Activated T-cell treated with anti-CD3 and anti-CD28 coated beads, Interleukin-2, amount 50 U/mL, for 4 hours (primary cell): ENCODE data around the gene BCAS1. TPM values are rescaled to one million over a fixed set of nuclear protein-coding genes. Genes with fewer than 3 reads are reported as not detected.

Source experiments
- ATAC-seq, 2 donors: fragments of 200-7000 bp; cut with Tn5 transposase; one replicate each; pipeline ENCODE4 v1.10.0; 2021
- DNase-seq: peaks from one replicate; pipeline ENCODE4 v3.0.0-alpha.2; 2020
- H3K27me3 Mint-ChIP-seq: one replicate; pipeline ENCODE4 v1.8.0; 2021; ENCODE audit warnings: low read depth, mixed read lengths
- H3K36me3 Mint-ChIP-seq: one replicate; pipeline ENCODE4 v1.8.0; 2022; ENCODE audit warnings: mixed read lengths; ENCODE audit not compliant: insufficient read depth
- H3K4me1 Mint-ChIP-seq: one replicate; pipeline ENCODE4 v1.8.0; 2021; ENCODE audit warnings: low read depth, mixed read lengths
- H3K4me3 Mint-ChIP-seq: one replicate; pipeline ENCODE4 v1.8.0; 2021; ENCODE audit warnings: mild to moderate bottlenecking, moderate library complexity, mixed read lengths
- H3K9me3 Mint-ChIP-seq: one replicate; pipeline ENCODE4 v1.8.0; 2021; ENCODE audit warnings: mixed read lengths
- total RNA-seq, 3 donors: library from RNA; stranded (reverse); gene quantifications; one replicate each; pipeline ENCODE4 v1.2.1, GENCODE V29; 2021

BCAS1 gene
- total RNA-seq, 3 donors from 2014 or later = 0.40 TPM; not detected in 2

DNA sequence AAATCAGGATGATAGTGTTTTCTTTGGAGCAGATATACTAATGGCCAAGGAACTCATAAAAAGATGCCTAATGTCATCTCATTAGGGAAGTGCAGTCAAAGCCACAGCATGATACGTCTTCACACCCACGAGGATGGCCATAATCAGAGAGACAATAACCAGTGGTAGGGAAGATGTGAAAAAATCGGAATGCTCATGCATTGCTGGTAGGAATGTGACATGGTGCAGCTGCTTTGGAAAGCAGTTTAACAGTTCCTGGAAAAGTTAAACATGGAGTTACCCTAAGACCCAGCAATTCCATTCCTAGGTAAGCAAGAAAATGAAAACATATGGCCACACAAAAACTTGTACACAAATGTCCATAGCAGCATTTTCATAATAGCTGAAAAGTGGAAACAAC is 29.9 kb downstream of the BCAS1 start:
- Mint-ChIP-seq H3K27me3 (peaks cover 19% of the 10 kb centered on the region), H3K4me3 (no peak overlapping the region), H3K9me3 (no peaks in the 10 kb centered on the region), H3K36me3 (no peaks in the 10 kb centered on the region), H3K4me1 (no peaks in the 10 kb centered on the region)
- ATAC-seq = no peak
- DNase-seq = no peak

DNA sequence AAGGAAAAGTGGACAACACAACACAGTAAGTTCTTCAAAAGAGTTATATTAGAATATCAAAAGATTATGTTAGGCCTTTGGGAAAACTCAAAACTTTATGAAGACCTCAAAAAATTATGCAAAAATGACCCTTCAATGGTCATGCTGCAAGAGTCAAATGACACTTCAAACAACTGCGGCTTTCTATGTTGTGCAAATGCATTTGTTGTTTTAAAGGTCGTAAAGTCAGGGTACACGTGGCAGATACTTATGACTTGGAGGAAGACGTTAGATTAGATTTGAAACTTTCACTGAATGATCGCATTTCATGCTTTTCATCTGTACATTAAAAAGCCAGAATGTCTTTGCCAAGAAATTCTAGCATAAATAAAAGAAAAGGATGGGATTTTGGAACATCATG is 31.4 kb downstream of the BCAS1 start:
- Mint-ChIP-seq H3K27me3 (peaks cover 24% of the 10 kb centered on the region), H3K4me1 (no peaks in the 10 kb centered on the region), H3K4me3 (no peak overlapping the region), H3K9me3 (no peaks in the 10 kb centered on the region), H3K36me3 (no peaks in the 10 kb centered on the region)
- no peak for DNase-seq
- no peak for ATAC-seq

DNA sequence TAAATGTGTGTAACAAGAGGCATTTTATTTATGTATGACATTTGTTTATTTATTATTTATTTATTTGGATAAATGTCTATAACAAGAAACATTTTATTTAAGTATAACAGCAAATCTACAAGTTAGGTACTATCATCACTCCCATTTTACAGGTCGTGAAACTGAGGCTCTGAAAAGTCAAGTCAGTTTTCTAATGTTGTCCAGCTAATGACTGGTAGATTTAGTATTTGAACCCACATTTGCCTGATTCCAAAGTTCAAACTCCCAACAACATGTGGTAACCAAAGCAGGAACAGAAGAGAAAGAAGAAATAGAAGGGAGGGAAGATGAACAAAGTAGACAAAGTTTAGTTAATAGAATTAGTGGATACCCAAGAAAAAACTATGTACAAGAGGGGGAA is 32.9 kb downstream of the BCAS1 start:
- Mint-ChIP-seq H3K4me1 (no peaks in the 10 kb centered on the region), H3K9me3 (peaks cover 6% of the 10 kb centered on the region), H3K4me3 (no peak overlapping the region), H3K27me3 (peaks cover 33% of the 10 kb centered on the region), H3K36me3 (no peaks in the 10 kb centered on the region)
- ATAC-seq (no peak), DNase-seq (no peak)

DNA sequence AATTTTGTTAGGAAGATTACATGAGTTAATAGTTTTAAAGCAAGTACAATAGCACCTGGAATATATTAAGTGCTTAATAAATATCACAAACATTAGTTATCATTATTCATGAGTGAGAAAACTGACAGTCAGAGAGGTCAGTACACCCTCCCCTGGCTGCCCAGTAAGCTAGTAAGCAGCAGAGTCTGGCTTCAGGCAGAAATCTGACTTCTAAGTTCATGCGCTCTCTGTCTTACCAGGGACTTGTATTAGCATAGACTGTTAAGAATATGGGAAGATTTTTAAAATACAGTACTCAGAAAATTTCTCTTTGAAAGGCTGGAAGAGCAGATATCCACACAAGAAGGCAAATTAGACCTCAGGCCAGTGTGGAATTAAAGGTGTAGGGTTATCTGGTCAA is 40.8 kb downstream of the BCAS1 start:
- Mint-ChIP-seq H3K4me3 (no peak overlapping the region), H3K4me1 (no peaks in the 10 kb centered on the region), H3K9me3 (peaks cover 16% of the 10 kb centered on the region), H3K27me3 (peaks cover 34% of the 10 kb centered on the region), H3K36me3 (no peaks in the 10 kb centered on the region)
- DNase-seq = no peak
- ATAC-seq = no peak

DNA sequence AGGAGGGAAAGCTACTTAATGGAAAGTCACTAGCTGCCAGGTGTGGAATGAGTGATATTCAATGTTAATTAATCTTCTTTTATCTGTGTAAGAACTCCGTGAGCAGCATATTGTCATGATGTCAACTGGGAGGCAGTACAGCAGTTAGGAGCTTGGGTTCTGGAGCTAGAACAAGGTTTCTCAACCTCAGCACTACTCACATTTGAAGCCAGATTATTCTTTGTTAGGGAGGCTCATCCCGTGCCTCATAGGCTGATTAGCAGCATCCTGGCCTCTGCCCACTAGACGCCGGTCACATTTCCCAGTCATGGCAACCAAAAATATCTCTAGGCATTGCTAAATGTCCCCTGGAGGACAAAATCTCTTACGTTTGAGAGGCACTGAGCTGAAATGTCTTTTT is 41.2 kb downstream of the BCAS1 start:
- no peaks in the 10 kb centered on the region for H3K4me1 Mint-ChIP-seq
- peaks cover 32% of the 10 kb centered on the region for H3K27me3 Mint-ChIP-seq
- no peak overlapping the region for H3K4me3 Mint-ChIP-seq
- ATAC-seq (no peak), DNase-seq (no peak)
- H3K9me3 Mint-ChIP-seq = peaks cover 16% of the 10 kb centered on the region
- no peaks in the 10 kb centered on the region for H3K36me3 Mint-ChIP-seq

DNA sequence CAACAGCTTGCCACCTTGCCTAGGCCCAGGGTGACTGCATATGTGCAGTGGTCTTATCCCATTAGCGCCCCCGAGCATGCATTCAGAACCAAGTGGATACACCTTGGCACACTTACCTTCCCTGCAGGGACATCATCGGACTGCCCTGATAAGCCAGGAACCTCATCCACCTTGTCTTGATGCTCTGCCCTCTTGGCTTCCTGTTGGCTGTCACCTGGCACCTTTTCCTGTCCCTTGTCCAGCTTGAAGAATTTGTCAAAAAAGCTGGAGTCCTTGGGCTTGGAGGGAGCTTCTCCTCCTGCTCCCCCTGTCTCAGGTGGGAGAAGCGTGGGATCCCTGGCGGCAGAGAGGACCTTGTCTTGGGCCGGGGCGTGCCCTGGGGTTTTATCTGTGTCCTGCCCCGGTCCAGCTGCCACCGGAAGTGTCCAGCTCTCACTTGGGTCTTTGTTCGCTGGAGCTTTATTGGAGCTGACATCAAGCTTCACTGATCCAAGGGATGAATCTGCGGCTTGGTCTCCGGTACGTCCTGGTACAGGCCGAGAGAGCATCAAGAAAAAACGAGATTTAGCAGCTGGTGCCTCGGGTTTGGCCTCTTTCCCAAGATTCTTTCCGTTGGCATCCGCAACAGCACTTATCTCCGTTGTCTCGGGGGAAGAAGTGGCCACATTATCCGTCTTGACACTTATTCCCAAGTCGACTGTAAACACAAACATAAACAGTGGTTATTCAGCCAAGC is 42.0 kb downstream of the BCAS1 start:
- DNase-seq (no peak), ATAC-seq (no peak)
- H3K27me3 Mint-ChIP-seq = peaks cover 27% of the 10 kb centered on the region
- no peaks in the 10 kb centered on the region for H3K36me3 Mint-ChIP-seq
- H3K4me1 Mint-ChIP-seq = no peaks in the 10 kb centered on the region
- peaks cover 16% of the 10 kb centered on the region for H3K9me3 Mint-ChIP-seq
- no peak overlapping the region for H3K4me3 Mint-ChIP-seq

DNA sequence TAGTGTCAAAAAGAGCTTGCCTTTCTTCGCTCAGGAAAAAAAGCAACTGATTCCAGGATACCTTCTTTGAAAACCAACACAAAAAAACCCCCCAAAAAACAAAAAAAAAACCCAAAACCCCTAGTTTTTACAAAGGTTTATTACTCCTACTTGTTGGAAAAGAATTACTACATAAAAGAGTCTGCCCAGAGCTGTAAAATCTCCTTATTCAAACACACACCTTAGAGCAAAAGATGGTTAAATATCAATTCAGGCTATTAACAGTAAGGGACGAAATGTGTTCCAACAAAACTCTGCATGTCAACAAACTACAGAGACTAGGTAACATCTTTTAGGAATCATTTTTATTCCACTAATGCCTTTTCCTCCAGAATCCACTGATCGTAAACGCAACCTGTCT is 42.7 kb downstream of the BCAS1 start:
- Mint-ChIP-seq H3K9me3 (peaks cover 12% of the 10 kb centered on the region), H3K4me1 (no peaks in the 10 kb centered on the region), H3K4me3 (no peak overlapping the region), H3K27me3 (peaks cover 22% of the 10 kb centered on the region), H3K36me3 (no peaks in the 10 kb centered on the region)
- ATAC-seq = no peak
- no peak for DNase-seq

DNA sequence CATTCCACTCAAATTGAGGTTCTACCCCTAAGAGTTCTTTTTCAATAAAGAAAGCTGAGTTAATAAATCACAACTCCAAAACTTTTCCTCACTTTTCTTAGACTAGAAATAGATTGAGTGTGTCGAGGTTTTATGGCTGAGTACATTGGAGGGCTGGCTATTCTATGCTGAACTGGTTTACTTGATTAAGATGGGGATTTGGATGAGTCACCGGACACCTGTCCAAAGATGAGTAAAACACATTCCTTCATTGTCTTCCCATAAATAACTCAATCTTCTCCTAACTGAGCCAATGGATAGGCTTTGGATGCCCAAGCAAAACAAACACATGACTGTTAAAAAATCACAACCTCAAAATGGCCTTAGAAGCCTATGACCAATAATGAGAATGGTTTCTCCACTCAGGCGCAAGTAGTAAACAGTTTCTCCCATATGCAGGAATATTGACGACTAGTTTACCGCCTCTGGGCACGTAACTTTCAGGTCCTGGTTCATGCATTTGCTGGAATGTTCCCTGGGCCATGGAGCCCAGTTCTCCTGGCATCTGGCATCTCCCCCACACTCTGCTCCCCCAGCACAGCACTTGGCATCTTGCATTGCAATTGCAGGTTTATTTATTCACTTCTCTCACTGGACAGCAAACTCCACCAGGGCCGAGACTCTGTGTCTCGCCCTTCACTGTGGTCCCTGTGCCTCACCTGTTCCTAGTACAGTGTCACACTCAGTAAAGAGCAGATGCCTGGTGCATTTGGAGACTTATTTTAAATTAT is 43.9 kb downstream of the BCAS1 start:
- H3K4me3 Mint-ChIP-seq = no peak overlapping the region
- peaks cover under 1% of the 10 kb centered on the region for H3K9me3 Mint-ChIP-seq
- no peak for ATAC-seq
- no peaks in the 10 kb centered on the region for H3K36me3 Mint-ChIP-seq
- H3K4me1 Mint-ChIP-seq = no peaks in the 10 kb centered on the region
- DNase-seq = no peak
- H3K27me3 Mint-ChIP-seq = peaks cover 16% of the 10 kb centered on the region

DNA sequence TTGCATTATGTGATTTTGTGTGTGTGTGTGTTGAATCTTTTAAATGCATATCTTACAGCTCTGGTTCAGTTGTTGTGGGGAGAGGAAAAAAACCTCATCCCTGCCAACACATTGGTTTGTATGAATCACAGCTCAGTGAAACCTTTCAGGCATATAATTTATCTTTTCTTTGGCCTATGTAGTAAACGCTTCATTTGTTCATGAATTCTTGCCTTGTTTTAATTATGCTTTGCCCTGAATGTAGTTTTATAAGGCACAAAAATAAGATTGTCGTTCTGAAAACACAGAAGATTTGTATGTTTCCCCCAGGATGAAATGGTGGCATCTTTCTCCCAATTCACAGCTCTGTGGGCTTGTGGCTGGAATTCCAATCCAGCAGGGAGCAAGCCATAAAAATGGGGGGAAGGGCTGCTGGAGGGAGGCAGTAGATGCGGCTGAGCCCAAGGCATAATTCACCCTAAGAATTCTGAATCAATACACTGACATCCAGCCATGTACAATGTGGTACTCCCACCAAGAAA is 45.1 kb downstream of the BCAS1 start:
- Mint-ChIP-seq H3K27me3 (peaks cover 16% of the 10 kb centered on the region), H3K36me3 (no peaks in the 10 kb centered on the region), H3K9me3 (no peaks in the 10 kb centered on the region), H3K4me3 (no peak overlapping the region), H3K4me1 (no peaks in the 10 kb centered on the region)
- ATAC-seq = no peak
- no peak for DNase-seq

DNA sequence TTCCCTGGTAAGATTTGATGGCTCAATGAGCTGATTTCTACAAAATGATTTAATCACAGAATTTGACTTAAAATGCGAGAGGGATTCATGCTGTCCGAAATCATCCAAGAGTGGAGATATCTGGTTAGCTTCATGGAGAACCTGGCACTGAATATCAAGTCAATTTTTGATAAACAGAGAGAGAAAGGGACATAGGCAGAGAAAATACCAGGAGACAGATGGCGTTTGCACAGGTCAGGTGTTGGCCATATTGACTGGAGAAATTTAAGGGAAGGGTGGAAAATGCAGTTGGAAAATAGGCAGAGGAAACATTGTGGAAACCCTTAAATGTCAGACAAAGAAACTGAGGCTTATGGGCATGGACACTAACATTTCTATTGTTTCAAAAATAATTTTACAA is 47.0 kb downstream of the BCAS1 start:
- Mint-ChIP-seq H3K4me1 (no peaks in the 10 kb centered on the region), H3K36me3 (no peaks in the 10 kb centered on the region), H3K27me3 (peaks cover 5% of the 10 kb centered on the region), H3K9me3 (no peaks in the 10 kb centered on the region), H3K4me3 (no peak overlapping the region)
- DNase-seq (no peak), ATAC-seq (no peak)

DNA sequence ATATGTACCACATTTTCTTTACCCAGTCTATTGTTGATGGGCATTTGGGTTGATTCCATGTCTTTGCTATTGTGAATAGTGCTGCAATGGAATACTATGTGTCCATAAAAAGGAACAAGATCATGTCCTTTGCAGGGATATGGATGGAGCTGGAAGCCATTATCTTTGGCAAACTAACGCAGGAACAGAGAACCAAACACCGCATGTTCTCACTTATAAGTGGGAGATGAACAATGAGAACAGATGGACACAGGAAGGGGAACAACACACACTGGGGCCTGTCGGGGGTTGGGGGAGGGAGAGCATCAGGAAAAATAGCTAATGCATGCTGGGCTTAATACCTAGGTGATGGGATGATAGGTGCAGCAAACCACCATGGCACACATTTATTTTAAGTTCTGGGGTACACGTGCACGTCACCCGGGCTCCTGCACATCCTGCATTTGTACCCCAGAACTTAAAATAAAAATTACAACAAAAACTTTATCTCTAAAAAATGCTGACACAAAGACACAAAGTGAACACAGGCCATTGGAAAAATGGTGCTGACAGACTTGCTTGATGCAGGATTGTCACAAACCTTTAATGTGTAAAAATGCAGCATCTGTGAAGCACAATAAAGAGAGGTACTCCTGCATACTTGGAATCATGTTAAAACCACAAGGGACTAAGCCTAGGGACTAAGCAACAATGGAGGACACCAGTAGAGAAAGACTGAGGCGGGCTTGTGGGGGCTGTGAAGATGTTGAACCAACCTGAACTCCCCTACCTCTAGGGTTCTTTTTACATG is 48.8 kb downstream of the BCAS1 start:
- Mint-ChIP-seq H3K36me3 (no peaks in the 10 kb centered on the region), H3K4me1 (peaks cover 1% of the 10 kb centered on the region), H3K27me3 (peaks cover 3% of the 10 kb centered on the region), H3K4me3 (no peak overlapping the region), H3K9me3 (no peaks in the 10 kb centered on the region)
- ATAC-seq = no peak
- no peak for DNase-seq

DNA sequence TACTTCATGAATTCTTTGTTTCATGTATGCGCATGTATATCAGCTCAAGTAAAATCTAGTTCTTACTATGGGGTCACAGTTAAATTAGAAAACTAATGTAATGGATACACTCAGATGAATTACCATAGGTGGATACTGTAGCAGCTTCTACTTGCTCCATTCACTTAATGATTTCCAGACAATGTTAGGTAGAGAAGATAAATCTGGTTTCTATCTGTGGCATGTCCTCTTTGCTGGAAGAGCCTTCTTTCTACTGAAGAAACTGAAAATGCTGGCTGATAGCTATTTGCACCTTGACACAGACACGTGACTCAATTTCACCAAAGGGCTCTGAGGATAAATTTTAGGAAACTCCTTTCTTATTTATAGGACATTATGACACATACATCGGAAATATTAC is 49.5 kb downstream of the BCAS1 start:
- DNase-seq = no peak
- Mint-ChIP-seq H3K4me1 (peaks cover 1% of the 10 kb centered on the region), H3K9me3 (no peaks in the 10 kb centered on the region), H3K36me3 (no peaks in the 10 kb centered on the region), H3K27me3 (no peaks in the 10 kb centered on the region), H3K4me3 (no peak overlapping the region)
- ATAC-seq = no peak

DNA sequence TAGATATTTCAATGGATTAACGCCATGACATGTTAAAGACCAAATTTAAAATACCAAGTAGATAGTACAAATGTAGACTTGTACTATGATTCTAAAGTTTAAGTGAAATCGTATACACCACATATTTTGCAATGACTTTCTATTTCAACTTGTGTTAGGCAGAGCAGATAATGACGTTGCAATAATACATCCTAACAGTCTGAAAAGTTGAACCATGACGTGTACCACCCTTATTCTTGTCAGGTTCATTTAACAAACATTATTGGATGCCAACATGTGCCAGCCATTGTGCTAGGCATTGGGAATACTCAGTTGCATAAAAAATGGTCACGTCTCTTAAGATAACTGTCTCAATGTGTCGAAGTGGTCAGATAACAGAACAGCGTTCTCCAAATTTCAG is 50.0 kb downstream of the BCAS1 start:
- Mint-ChIP-seq H3K36me3 (no peaks in the 10 kb centered on the region), H3K4me1 (peaks cover 1% of the 10 kb centered on the region), H3K9me3 (no peaks in the 10 kb centered on the region), H3K27me3 (no peaks in the 10 kb centered on the region), H3K4me3 (no peak overlapping the region)
- DNase-seq (no peak), ATAC-seq (no peak)

DNA sequence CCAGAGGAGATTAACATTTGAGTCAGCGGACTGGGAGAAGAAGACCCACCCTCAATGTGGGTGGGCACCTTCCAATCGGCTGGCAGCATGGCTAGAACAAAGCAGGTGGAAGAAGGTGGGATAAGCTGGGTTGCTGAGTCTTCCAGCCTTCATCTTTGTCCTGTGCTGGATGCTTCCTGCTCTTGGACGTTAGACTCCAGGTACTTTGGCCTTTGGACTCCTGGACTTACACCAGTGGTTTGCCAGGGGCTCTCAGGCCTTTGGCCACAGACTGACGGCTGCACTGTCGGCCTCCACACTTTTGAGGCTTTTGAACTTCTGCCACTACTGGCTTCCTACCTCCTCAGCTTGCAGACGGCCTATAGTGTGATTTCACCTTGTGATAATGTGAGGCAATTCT is 50.8 kb downstream of the BCAS1 start:
- ATAC-seq = no peak
- Mint-ChIP-seq H3K36me3 (no peaks in the 10 kb centered on the region), H3K9me3 (no peaks in the 10 kb centered on the region), H3K27me3 (no peaks in the 10 kb centered on the region), H3K4me3 (no peak overlapping the region), H3K4me1 (peaks cover 1% of the 10 kb centered on the region)
- DNase-seq = no peak
